GM19468 (cell line): Measurements from ENCODE around the gene MAD1L1.
A peak's percentile ranks its signal among the peaks of the same experiment; 100 is the strongest.

ENCODE experiments used
- ATAC-seq: cut with Tn5 transposase; IDR thresholded peaks from one replicate; pipeline ENCODE4 v1.9.1; 2021; ENCODE audit warnings: mild to moderate bottlenecking, moderate library complexity, moderate number of reproducible peaks; ENCODE audit not compliant: unreplicated experiment; ENCODE audit errors: extremely low read depth

Gene MAD1L1

DNA sequence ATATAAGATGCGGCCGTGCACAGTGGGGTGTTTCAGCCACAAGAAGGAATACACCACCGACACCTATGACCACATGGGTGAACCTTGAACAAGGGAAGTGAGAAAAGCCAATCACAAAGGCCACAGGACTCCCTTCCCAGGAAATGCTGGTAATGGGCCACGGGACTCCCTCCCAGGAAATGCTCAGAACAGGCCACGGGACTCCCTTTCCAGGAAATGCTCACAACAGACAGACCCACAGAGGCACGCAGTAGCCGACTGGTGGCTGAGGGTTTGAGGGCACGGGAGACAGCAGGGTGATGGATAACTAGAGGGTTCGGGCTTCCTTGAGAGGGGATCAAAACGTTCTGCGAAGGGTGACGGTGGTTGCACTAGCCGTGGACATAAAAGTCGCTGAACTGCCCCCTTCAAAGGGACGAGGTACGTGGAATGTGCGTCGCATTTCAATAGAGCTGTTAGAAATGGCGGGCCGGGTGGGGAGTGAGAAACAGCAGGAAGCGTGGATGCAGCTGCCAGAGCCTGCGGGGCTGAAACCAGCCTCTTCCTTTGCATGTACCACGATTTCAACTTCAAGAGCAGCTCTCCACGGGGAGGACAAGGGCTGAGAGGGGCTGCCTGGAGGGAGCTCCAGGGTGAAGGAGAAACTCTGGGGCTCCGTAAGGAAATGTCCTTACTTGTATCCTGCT lies 288.7 kb downstream of the MAD1L1 start:
- ATAC-seq = no peak

DNA sequence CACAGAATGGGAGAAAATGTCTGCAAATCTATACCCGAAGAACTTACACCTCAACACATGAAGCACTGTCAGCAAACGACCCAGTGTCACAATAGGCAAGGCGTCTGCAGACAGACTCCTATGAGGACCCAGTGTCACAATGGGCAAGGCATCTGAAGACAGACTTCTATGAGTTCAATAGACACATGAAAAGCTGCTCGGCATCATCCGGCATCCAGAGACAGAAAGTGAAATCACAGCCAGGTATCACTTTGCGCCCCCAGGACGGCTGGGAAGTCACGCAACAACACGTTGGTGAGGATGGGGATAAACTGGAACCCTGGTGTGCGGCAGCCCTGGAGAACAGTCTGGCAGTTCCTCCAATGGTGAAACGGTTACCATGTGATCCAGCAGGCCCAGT lies 289.4 kb downstream of the MAD1L1 start:
- ATAC-seq = no peak

DNA sequence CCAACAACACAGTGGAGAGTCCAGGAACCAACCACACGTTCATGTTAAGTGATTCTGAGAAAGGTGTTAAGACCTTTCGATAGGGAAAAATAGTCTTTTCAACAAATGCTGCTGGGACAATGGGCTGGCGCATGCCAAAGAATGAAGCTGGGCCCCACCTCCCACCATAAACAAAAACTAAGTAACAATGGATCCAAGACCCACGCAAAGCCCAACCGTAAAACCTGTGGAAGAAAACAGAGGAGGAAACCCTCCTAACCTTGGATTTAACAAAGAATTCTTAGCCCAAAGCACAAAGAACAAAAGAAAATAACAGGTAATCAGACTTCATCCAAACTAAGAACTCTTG lies 289.8 kb downstream of the MAD1L1 start:
- no peak for ATAC-seq

DNA sequence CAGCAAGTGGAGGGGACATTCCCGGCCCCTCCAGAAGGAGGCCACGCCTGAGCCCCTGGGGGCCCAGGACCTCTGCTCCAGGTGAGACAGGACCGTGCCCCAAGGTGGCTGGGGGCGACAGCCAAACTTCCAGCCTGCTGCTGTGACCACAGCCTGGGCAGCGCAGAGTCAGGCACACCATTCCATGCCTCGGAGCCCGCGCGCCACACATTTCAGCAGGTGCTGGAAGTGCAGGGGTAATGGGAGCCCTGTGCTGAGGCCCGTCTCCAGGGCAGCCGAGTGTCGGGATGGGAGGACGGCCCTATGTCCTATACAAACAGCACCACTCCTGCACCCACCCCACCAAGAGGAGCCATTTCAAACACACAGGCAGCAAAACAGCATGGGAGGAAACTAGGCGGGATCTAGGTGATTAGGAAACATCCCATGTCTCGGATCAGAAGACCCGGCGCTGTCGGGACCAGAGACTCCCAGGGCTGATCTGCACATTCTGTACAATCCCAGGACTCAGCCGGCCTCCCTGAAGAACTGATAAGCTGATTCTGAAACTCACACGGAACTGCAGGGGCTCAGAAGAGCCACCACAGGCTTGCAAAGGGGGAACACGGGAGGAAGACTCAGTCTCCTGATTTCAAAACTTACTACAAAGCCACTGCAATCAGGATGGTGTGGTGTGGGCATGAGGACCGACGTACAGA lies 290.4 kb downstream of the MAD1L1 start:
- no peak for ATAC-seq

DNA sequence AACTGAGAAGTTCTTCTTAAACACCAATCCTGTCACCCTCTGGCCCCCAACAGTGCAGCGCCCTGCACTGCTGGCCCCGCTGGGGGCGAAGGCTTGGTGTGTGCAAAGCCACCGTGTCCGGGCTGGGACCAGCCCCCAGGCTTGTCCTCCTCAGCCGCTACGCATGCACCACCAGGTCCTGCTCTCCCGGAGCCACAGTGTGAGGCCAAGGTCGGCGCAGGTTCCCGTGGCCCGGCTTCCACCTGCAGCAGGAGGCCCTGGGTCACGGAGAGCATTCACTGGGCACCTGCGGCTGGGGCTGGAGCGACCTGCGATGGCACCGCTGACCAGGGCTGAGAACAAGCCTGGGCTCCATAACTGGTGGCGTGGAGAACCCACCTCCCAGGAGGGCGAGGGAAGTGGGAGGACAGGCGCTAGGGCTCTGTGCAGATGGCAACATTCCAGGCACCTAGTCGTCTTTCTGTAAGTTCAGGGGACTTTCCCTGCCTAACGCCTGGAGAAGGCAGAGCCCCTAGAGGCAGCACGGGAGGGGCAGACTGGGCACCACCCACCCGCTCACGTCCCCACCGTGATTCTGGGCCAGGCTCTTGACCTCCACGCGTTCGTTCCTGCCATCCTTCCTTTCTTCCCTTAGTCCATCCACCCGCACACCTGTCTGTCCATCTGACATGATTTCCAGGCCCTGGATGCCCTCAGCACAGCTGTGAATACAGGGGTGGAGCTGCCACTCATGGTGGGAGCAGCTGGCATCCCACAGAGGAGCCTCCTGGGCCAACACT lies 291.1 kb downstream of the MAD1L1 start:
- ATAC-seq = no peak

DNA sequence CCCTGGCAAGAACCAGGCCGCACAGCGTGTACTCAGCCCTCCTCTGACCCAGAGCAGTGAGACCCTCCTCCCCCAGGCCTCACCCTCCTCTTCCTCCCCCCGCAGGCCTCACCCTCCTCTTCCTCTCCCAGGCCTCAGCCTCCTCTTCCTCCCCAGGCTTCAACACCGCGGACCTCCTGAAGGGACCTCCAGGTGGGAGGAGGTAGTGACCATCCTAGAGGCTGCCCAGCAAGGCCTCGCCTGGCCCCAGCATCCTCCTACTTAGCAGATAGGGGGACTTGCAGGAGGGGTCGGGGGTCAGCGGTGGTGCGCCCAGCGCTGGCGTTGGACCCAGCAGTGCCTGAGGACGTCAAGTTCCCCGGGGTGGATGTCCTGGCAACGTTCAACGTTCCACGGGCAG lies 291.9 kb downstream of the MAD1L1 start:
- no peak for ATAC-seq

DNA sequence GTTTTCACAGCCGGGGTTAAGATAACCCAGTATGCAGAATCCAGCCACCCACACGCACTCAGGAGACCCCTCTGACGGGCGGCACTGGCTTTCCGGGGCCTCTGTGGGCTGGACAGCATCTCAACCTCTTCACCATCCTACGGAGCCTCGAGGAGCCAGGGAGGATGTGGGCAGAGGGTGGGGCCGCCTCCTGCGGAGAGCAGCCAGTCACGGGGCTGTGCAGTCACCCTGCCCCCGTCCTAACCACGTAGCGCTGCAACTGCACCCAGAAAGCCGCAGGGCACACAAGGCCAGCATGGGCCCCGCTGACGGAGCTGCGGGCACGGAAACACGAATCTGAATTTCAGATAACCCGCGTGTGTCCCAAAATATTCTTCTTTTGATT lies 292.4 kb downstream of the MAD1L1 start:
- ATAC-seq = peak; percentile 89

DNA sequence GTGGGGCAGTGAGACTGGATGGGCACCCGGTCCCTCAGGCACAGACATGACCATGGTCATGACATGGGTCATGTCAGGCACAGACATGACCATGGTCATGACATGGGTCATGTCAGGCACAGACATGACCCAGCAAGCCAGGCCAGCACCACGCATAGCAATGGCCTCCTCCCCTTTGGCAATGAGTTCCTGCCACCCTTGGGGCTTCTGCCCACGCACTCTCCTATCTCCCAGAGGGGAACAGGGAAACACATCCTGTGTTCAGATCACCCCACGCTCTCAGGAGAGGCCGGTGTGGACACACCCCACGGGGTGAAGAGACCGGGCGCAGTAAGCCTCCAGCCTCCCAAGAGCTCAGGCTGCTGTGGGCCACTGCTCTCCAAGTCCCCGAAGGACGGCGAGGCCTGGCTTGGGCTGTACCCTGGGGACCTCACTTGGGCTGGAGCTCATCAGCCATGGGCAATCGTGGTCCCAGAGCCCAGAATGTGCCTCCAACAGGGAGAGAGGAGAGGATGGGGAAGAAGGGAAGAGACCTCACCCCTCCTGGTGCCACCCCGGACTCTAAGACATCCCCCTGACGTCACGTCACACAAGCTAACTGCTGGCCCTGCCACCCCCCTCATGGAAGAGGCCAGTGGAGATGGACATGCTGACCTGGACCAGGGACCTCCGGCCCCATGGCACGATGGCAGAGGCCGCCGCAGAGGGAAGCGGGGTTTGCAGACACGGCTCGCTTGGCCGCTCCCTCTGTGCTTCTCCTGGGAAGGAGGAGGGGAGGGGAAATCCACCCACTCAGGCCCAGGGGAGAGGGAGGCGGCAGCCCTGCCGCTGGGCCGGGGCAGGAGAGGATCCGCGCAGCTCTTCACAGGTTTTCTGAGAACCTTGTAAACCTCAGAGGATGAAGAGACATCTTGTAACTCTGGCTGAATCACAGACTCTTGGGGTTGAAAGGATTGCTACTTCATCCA lies 293.0 kb downstream of the MAD1L1 start:
- ATAC-seq = no peak

DNA sequence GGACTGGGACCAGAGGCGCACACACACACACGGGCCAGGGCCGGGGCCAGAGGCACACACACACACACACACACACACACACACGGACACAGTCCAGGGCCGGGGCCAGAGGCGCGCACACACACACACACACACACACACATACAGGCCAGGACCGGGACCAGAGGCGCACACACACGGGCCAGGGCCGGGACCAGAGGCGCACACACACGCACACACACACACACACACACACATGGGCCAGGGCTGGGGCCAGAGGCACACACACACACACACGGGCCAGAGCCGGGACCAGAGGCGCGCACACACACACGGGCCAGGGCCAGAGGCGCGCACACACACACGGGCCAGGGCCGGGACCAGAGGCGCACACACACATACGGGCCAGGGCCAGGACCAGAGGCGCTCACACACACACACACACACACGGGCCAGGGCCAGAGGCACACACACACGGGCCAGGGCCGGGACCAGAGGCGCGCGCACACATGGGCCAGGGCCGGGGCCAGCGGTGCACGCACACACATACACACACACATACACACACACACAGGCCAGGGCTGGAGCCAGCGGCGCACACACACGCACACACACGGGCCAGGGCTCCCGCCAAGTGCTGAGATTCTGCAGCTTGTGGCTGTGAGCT lies 293.8 kb downstream of the MAD1L1 start:
- ATAC-seq = no peak

DNA sequence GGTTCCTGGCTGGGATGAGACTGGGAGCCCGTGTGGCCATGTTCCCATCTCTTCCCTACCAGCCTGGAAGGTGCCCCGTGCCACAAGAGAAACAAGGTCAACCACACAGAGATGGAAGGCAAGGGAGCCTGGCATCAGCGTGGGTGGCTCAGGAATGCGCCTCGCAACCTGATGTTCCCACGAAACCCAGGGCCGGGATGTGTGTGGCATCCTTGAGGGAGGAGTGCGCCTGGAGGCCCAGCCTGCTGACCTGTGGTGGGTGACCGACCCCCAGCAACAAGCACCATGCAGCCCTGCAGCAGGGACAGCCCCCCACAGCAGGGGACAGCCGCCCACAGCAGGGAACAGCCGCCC lies 295.5 kb downstream of the MAD1L1 start:
- no peak for ATAC-seq

DNA sequence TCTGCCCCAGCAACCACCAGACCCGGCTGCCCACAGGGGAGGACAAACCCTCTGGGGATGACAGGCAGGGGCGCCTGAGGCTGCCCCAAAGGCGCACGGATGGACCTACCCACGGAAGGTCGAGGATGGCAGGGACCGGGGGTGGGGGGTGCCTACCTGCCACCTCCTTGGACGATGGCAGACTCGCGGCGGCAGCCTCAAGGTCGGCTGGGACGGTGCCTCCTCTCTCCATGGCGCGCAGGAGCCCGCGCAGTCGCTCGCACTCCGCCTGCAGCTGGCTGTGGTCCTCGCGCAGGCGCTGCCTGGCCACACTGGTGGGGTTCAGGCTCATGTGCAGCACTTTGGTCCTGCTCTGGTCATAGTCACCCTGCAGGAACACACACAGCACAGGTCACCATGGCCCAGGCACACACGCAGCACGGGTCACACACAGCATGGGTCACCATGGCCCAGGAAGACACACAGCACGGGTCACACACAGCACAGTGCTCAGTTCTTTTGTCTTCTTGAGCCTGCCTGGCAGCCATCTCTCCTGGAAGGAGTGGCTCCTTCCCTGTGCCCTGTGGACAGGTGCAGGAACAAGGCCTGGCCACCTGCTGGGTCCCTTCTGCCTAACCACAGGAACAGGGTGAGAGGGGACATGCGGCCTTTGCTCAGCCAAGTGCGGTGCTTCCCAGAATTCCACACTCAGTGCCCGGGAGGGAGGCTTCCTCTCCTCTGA lies 296.1 kb downstream of the MAD1L1 start:
- ATAC-seq = no peak

DNA sequence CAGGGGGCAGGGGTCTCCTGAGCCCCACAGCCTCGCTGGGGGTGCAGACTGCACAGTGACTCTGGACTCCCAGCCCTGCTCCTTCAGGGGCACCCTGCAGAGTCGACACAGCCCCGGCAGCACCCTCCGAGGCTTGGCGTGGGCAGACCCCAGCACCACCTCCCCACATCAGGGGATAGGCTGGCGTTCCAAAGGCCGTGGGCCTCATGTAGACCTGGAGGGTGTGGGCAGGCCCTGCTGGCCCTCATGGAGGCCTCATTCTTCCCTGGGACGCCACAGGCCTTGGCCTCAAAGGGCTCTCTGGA lies 296.8 kb downstream of the MAD1L1 start:
- no peak for ATAC-seq

DNA sequence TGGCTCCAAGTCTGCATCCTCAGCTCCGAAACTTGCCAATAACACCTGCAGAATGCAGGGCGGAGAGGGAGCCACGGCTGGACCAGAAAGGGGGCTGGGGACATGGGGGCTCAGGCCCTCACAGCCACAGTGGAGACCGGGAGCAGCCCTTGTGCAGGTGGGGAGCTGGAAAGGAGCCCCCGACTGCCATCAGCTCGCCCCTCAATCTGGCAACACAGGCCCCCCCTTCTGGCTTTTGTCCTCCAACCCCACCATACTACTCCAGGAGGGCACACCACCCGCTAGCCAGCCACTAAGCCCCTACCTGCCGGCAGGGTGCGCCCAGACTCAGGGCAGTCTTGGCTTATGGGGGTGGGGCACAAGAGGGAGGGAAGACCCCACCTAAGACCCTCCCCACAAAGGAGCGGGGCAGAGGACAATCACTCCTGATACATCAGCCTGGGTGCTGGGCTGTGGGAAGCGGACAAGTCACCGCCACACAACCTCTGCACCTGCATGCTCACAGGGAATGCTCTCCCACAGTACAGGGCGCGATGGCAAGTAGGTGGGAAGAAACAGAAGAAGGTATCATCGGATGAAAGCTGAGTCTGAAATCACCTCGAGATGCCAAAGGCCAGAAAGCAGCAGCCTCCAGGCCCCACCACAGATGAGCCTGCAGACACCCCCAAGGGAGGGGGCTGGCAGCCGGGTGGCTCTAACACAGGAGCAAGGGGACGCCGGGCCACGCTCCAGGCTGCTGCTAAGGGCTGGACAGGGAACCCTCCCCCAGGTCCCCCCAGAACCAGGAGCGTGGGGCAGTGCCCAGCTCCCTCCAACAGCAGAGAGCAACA lies 297.4 kb downstream of the MAD1L1 start:
- no peak for ATAC-seq

DNA sequence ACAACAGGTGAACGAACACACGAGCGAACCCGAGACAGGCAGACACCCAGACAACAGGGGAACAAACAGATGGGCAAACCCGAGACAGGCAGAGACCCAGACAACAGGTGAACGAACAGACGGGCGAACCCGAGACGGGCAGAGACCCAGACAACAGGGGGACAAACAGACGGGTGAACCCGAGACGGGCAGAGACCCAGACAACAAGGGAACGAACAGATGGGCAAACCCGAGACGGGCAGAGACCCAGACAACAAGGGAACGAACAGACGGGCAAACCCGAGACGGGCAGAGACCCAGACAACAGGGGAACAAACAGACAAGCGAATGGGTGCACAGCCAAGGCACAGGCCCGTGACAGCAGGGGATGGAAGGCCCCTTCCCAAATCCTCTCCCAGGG lies 298.0 kb downstream of the MAD1L1 start:
- no peak for ATAC-seq

DNA sequence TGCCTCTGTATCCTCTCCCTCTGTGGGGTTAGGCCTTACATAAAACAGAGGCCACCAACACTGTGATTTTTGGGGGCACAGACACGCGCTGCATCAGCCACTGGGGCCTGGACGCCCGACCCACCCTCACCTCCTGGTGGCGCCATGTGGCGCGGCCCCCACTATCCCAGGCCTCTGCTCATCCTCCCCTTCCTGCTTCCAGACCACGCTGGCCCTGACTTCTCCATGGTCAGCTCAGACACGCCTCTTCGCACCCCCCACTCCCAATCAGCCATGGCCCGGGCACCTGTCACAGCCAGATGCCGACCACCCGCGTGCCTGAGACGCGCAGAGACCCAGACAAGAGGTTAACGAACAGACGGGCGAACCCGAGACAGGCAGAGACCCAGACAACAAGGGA lies 298.7 kb downstream of the MAD1L1 start:
- no peak for ATAC-seq

DNA sequence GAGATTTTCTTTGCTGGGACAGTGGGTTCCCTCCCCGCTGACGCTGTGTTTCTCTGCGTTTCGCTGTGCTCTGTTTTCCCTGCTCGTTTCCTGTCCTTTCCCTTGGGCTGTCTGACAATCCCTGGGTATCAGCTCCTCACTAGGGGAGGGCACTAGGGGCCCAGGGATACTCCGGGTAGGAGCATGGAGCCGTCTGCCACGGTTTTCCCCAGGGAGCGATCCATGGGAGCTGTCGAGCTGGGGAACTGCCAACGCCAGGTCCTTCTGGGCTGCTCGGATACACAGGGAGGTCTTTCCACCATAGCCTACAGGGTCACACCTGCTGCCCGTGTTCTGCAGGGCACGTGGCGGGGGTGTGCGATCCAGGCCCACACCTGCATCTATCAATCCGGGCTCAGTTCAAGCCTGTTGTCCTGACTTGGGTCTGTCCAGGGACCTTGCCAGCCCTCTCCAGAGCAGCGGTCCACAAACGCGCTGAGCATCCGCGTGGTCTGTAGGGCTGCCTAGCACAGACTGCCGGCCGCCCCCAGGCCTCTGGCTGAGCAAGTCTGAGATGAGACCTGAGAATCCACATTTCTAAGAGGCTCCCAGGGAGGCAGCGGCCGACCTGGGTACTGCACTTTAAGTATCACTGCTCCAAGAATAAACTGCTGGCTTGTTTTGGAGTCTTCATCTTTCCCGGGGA lies 299.5 kb downstream of the MAD1L1 start:
- ATAC-seq = no peak

DNA sequence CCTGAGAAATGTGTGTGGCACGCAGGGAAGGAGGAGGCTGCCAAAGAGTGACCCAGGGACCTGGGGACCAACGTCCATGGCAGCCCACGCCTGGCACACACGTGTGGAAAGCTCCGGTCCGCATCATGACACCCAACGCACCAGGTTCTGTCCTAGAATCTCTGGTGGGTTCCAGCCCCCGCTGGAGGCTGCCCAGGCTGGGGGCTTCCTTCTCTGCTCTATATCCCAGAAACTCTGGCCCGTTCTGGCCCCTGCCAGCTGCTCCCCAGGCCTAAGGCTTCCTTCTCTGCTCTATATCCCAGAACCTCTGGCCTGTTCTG lies 300.8 kb downstream of the MAD1L1 start:
- no peak for ATAC-seq

DNA sequence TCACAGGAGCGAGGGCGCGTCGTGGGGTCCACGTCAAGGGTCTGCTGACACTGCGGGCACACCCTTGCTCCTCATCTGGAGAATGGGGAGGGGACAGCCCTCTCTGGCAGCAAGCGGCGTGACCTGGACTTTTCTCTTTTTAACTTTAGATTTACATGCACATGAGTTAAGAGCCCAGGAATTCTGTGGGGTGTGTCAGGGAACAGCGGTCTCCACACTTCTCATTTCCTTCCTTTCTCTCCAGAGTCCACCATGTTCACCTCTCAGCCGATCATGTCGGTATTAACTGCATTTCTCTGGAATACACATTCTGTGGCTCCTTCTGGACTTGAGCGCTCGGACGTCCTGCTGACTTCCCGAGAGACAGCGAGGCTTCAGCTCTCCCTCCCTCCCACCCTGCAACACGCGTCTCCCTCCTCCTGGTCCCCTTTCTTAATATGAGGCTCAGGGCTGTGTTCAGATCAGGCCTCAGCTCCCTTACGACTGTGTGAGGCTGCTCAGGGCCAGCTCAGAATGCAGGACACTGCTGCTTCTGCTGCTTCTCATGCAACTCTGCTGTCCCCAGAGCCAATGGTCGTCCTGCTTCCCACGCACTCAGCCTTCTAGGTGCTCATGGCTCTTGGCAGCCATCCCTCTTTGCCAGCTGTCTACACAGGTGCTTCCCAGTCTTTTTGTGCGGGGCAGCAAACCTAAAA lies 301.3 kb downstream of the MAD1L1 start:
- ATAC-seq = no peak
